ENCODE measurements around the gene PSTPIP1. TPM values are rescaled to one million over a fixed set of nuclear protein-coding genes. Genes with fewer than 3 reads are reported as not detected.

The PSTPIP1 gene
- total and polyA plus RNA-seq, 2 of the 8 experiments (the other 6 are each of a cell fraction or from before 2014, with no cell fraction given): 1.6 to 1.8 TPM

DNA sequence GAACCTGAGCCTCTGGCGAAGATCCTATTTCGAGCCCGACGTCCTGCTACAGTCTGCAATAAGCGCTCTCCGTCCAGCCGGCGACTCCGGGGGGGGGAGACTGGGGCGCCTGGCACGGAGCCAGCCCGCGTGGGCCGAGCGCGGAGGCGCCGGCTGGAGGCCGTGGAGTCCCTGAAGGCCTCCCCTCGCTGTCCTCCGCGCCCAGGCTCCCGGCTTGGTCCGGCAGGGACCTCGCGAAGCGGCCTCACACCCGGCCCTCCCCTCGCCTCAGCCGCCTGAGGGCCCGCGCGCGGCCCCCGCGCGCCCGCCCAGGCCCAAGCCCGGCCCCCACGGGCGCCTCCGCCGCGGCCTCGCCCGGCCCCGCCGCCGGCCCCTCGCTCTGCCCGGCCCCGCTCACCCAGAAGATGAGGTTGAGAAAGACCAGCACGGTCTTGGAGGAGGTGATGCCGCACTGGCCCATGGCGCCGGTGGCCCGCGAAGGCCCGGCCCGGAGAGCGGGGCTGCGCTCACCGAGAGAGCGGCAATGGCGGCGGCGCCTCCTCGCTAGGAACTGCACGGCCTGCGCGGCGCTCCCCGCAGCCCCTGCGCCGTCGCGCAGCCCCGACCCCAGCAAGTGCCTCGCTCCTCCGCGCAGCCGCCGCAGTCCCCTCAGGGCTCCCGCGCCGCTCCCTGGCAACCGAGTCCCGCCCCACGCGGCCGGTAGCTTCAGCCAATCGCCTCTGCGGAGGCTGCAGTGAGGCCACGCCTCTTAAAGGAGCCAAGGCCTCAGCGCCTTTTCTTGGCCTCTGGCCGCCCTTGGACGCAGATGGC, 75.8 kb downstream of the PSTPIP1 start, which contains the start of gene TSPAN3 (continued):
- TF ChIP-seq, protein P1, sequence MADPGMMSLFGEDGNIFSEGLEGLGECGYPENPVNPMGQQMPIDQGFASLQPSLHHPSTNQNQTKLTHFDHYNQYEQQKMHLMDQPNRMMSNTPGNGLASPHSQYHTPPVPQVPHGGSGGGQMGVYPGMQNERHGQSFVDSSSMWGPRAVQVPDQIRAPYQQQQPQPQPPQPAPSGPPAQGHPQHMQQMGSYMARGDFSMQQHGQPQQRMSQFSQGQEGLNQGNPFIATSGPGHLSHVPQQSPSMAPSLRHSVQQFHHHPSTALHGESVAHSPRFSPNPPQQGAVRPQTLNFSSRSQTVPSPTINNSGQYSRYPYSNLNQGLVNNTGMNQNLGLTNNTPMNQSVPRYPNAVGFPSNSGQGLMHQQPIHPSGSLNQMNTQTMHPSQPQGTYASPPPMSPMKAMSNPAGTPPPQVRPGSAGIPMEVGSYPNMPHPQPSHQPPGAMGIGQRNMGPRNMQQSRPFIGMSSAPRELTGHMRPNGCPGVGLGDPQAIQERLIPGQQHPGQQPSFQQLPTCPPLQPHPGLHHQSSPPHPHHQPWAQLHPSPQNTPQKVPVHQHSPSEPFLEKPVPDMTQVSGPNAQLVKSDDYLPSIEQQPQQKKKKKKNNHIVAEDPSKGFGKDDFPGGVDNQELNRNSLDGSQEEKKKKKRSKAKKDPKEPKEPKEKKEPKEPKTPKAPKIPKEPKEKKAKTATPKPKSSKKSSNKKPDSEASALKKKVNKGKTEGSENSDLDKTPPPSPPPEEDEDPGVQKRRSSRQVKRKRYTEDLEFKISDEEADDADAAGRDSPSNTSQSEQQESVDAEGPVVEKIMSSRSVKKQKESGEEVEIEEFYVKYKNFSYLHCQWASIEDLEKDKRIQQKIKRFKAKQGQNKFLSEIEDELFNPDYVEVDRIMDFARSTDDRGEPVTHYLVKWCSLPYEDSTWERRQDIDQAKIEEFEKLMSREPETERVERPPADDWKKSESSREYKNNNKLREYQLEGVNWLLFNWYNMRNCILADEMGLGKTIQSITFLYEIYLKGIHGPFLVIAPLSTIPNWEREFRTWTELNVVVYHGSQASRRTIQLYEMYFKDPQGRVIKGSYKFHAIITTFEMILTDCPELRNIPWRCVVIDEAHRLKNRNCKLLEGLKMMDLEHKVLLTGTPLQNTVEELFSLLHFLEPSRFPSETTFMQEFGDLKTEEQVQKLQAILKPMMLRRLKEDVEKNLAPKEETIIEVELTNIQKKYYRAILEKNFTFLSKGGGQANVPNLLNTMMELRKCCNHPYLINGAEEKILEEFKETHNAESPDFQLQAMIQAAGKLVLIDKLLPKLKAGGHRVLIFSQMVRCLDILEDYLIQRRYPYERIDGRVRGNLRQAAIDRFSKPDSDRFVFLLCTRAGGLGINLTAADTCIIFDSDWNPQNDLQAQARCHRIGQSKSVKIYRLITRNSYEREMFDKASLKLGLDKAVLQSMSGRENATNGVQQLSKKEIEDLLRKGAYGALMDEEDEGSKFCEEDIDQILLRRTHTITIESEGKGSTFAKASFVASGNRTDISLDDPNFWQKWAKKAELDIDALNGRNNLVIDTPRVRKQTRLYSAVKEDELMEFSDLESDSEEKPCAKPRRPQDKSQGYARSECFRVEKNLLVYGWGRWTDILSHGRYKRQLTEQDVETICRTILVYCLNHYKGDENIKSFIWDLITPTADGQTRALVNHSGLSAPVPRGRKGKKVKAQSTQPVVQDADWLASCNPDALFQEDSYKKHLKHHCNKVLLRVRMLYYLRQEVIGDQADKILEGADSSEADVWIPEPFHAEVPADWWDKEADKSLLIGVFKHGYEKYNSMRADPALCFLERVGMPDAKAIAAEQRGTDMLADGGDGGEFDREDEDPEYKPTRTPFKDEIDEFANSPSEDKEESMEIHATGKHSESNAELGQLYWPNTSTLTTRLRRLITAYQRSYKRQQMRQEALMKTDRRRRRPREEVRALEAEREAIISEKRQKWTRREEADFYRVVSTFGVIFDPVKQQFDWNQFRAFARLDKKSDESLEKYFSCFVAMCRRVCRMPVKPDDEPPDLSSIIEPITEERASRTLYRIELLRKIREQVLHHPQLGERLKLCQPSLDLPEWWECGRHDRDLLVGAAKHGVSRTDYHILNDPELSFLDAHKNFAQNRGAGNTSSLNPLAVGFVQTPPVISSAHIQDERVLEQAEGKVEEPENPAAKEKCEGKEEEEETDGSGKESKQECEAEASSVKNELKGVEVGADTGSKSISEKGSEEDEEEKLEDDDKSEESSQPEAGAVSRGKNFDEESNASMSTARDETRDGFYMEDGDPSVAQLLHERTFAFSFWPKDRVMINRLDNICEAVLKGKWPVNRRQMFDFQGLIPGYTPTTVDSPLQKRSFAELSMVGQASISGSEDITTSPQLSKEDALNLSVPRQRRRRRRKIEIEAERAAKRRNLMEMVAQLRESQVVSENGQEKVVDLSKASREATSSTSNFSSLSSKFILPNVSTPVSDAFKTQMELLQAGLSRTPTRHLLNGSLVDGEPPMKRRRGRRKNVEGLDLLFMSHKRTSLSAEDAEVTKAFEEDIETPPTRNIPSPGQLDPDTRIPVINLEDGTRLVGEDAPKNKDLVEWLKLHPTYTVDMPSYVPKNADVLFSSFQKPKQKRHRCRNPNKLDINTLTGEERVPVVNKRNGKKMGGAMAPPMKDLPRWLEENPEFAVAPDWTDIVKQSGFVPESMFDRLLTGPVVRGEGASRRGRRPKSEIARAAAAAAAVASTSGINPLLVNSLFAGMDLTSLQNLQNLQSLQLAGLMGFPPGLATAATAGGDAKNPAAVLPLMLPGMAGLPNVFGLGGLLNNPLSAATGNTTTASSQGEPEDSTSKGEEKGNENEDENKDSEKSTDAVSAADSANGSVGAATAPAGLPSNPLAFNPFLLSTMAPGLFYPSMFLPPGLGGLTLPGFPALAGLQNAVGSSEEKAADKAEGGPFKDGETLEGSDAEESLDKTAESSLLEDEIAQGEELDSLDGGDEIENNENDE (IDR thresholded peaks at IDR 0.05; ENCODE audit: insufficient replicate concordance, low read length): no peak
- no peak for TF ChIP-seq POU5F1 (IDR thresholded peaks at IDR 0.05; ENCODE audit: low read depth, low read length)
- TF ChIP-seq NRF1 (IDR thresholded peaks at IDR 0.05; ENCODE audit: low read depth, low read length): peak; percentile 56
- TF ChIP-seq, protein P2, sequence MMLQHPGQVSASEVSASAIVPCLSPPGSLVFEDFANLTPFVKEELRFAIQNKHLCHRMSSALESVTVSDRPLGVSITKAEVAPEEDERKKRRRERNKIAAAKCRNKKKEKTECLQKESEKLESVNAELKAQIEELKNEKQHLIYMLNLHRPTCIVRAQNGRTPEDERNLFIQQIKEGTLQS (IDR thresholded peaks at IDR 0.05; ENCODE audit: insufficient read depth, low read depth, low read length): no peak
- TF ChIP-seq, protein P3, sequence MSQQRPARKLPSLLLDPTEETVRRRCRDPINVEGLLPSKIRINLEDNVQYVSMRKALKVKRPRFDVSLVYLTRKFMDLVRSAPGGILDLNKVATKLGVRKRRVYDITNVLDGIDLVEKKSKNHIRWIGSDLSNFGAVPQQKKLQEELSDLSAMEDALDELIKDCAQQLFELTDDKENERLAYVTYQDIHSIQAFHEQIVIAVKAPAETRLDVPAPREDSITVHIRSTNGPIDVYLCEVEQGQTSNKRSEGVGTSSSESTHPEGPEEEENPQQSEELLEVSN (IDR thresholded peaks at IDR 0.05): peak; percentile 71
- TF ChIP-seq, protein P4, sequence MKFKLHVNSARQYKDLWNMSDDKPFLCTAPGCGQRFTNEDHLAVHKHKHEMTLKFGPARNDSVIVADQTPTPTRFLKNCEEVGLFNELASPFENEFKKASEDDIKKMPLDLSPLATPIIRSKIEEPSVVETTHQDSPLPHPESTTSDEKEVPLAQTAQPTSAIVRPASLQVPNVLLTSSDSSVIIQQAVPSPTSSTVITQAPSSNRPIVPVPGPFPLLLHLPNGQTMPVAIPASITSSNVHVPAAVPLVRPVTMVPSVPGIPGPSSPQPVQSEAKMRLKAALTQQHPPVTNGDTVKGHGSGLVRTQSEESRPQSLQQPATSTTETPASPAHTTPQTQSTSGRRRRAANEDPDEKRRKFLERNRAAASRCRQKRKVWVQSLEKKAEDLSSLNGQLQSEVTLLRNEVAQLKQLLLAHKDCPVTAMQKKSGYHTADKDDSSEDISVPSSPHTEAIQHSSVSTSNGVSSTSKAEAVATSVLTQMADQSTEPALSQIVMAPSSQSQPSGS (IDR thresholded peaks at IDR 0.05; ENCODE audit: low read length): no peak
